Smooth muscle cell (in vitro differentiated cells): ENCODE measurements around the gene BMP7. TPM values are rescaled to one million over a fixed set of nuclear protein-coding genes. Genes with fewer than 3 reads are reported as not detected.

Experiments used
- DNase-seq: peaks from one replicate; lab custom pipeline; 2025; ENCODE audit not compliant: unreplicated experiment; lab: John Stamatoyannopoulos, UW
- H2AFZ ChIP-seq: fragments of 200-600 bp; sonication (generic); 2 replicates; pipeline ENCODE4 v1.6.0; 2016; ENCODE audit warnings: antibody characterized with exemption, low read depth, mild to moderate bottlenecking
- H3F3A ChIP-seq: fragments of 200-600 bp; sonication (generic); 2 replicates; pipeline ENCODE4 v1.6.0; 2017; ENCODE audit warnings: antibody characterized with exemption, low read depth
- H3K27ac ChIP-seq: fragments of 200-600 bp; sonication (generic); 2 replicates; pipeline ENCODE4 v1.5.1; 2016; ENCODE audit warnings: low read depth, mild to moderate bottlenecking
- H3K27me3 ChIP-seq: fragments of 200-600 bp; sonication (generic); 2 replicates; pipeline ENCODE4 v1.6.1; 2016; ENCODE audit warnings: low read depth, mild to moderate bottlenecking
- H3K36me3 ChIP-seq: fragments of 200-600 bp; sonication (generic); 2 replicates; pipeline ENCODE4 v1.5.1; 2016; ENCODE audit warnings: low read depth
- H3K4me1 ChIP-seq: fragments of 200-600 bp; sonication (generic); 2 replicates; pipeline ENCODE4 v1.5.1; 2016; ENCODE audit warnings: low read depth
- H3K4me2 ChIP-seq: fragments of 200-600 bp; sonication (generic); 2 replicates; pipeline ENCODE4 v1.6.0; 2016; ENCODE audit warnings: mild to moderate bottlenecking
- H3K4me3 ChIP-seq: fragments of 200-600 bp; sonication (generic); 2 replicates; pipeline ENCODE4 v1.5.1; 2016; ENCODE audit warnings: mild to moderate bottlenecking
- H3K79me2 ChIP-seq: fragments of 200-600 bp; sonication (generic); 2 replicates; pipeline ENCODE4 v1.6.0; 2016; ENCODE audit warnings: low read depth, mild to moderate bottlenecking
- H3K9ac ChIP-seq: fragments of 200-600 bp; sonication (generic); 2 replicates; pipeline ENCODE4 v1.6.0; 2016; ENCODE audit warnings: low read depth
- H3K9me3 ChIP-seq: fragments of 200-600 bp; sonication (generic); replicated peaks from 2 replicates; pipeline ENCODE4 v1.5.1; 2016; ENCODE audit warnings: low read depth
- H4K20me1 ChIP-seq: fragments of 200-600 bp; sonication (generic); 2 replicates; pipeline ENCODE4 v1.6.0; 2016; ENCODE audit warnings: low read depth
- CTCF ChIP-seq: fragments of 200-600 bp; sonication (generic); IDR thresholded peaks from 2 replicates; pipeline ENCODE4 v1.5.1; 2017; ENCODE audit warnings: borderline replicate concordance, mild to moderate bottlenecking, antibody characterized with exemption; ENCODE audit not compliant: insufficient read depth, poor library complexity, severe bottlenecking
- WGBS: methylation state at CpG from one replicate; pipeline ENCODE4 v1.1.7; 2016; ENCODE audit warnings: low lambda C conversion rate; 5-methylcytosine and 5-hydroxymethylcytosine counted together
- polyA plus RNA-seq: library from polyadenylated mRNA; unstranded; fragments of >200 nt; fragmentation: Nextera tagmentation; extraction: Ambion mirVana; gene quantifications from 2 replicates; pipeline ENCODE4 v1.2.1, GENCODE V29; 2016
- total RNA-seq: library from RNA; depleted of rRNA; stranded (reverse); fragments of >200 nt; gene quantifications from 2 replicates; pipeline ENCODE4 v1.2.3, GENCODE V29; 2014

BMP7 gene
- total and polyA plus RNA-seq, 2 experiments from 2014 or later: 18.1 to 28.3 TPM

- H3F3A ChIP-seq: peaks cover 24% of the 10 kb centered on the region
- H3K36me3 ChIP-seq: no peaks in the 10 kb centered on the region
- no peak for TF ChIP-seq CTCF
- peaks cover 25% of the 10 kb centered on the region for H3K4me1 ChIP-seq
- H3K4me2 ChIP-seq: no peak overlapping the region
- H4K20me1 ChIP-seq: no peaks in the 10 kb centered on the region
- WGBS: 93% methylated on average over 23 of the region's 23 CpGs
- no peaks in the 10 kb centered on the region for H3K9me3 ChIP-seq
- no peak overlapping the region for H3K9ac ChIP-seq
- DNase-seq: no peak
- no peaks in the 10 kb centered on the region for H3K79me2 ChIP-seq
- H3K27ac ChIP-seq: no peak overlapping the region
- no peaks in the 10 kb centered on the region for H3K27me3 ChIP-seq
- H2AFZ ChIP-seq: no peak overlapping the region
- no peak overlapping the region for H3K4me3 ChIP-seq
Observed at GRCh38 chr20:57210054-57210910, 56.2 kb downstream of the BMP7 start.

GRCh38 chr20:57209413-57209812 lies 57.0 kb downstream of the BMP7 start:
- no peak overlapping the region for H3K9ac ChIP-seq
- no peak for DNase-seq
- H3K79me2 ChIP-seq: no peaks in the 10 kb centered on the region
- 96% methylated on average over 3 of the region's 3 CpGs for WGBS
- H3K4me2 ChIP-seq: no peak overlapping the region
- peaks cover 30% of the 10 kb centered on the region for H3F3A ChIP-seq
- no peak overlapping the region for H3K4me3 ChIP-seq
- H3K27me3 ChIP-seq: no peaks in the 10 kb centered on the region
- H3K36me3 ChIP-seq: no peaks in the 10 kb centered on the region
- H2AFZ ChIP-seq: no peak overlapping the region
- TF ChIP-seq CTCF: no peak
- no peaks in the 10 kb centered on the region for H4K20me1 ChIP-seq
- H3K27ac ChIP-seq: no peak overlapping the region
- H3K4me1 ChIP-seq: peaks cover 25% of the 10 kb centered on the region
- H3K9me3 ChIP-seq: no peaks in the 10 kb centered on the region

- no peak for TF ChIP-seq CTCF
- Histone ChIP-seq H3K79me2 (no peaks in the 10 kb centered on the region), H4K20me1 (no peaks in the 10 kb centered on the region), H3F3A (peaks cover 34% of the 10 kb centered on the region), H3K4me2 (no peak overlapping the region), H3K27ac (no peak overlapping the region), H2AFZ (no peak overlapping the region), H3K36me3 (no peaks in the 10 kb centered on the region), H3K9me3 (no peaks in the 10 kb centered on the region), H3K4me3 (no peak overlapping the region), H3K27me3 (no peaks in the 10 kb centered on the region), H3K4me1 (peaks cover 24% of the 10 kb centered on the region), H3K9ac (no peak overlapping the region)
- WGBS: 29% methylated on average over 2 of the region's 2 CpGs
- no peak for DNase-seq
Observed at GRCh38 chr20:57208198-57208597, 58.2 kb downstream of the BMP7 start.

GRCh38 chr20:57207251-57207650 lies 59.2 kb downstream of the BMP7 start:
- Histone ChIP-seq H4K20me1 (no peaks in the 10 kb centered on the region), H2AFZ (no peak overlapping the region), H3K36me3 (no peaks in the 10 kb centered on the region), H3K4me3 (no peak overlapping the region), H3K4me2 (no peak overlapping the region), H3K79me2 (no peaks in the 10 kb centered on the region), H3K9me3 (no peaks in the 10 kb centered on the region), H3K4me1 (peaks cover 15% of the 10 kb centered on the region), H3K27ac (no peak overlapping the region), H3K27me3 (no peaks in the 10 kb centered on the region), H3K9ac (no peak overlapping the region), H3F3A (peaks cover 36% of the 10 kb centered on the region)
- 63% methylated on average over 3 of the region's 3 CpGs for WGBS
- DNase-seq: no peak
- no peak for TF ChIP-seq CTCF
